Astrocyte (in vitro differentiated cells and primary cell): ENCODE results near the gene ASMTL.

Source experiments
- EZH2 ChIP-seq: IDR thresholded peaks from 2 replicates; pipeline ENCODE4 v1.6.1; 2012; ENCODE audit warnings: mild to moderate bottlenecking, low read length, inconsistent platforms; ENCODE audit not compliant: insufficient read depth
- TF ChIP-seq, protein P1 (sequence below): IDR thresholded peaks from 2 replicates; pipeline ENCODE4 v1.5.1; 2011; ENCODE audit warnings: low read depth, mild to moderate bottlenecking, inconsistent platforms, low read length, moderate library complexity; ENCODE audit not compliant: insufficient read depth

DNA sequence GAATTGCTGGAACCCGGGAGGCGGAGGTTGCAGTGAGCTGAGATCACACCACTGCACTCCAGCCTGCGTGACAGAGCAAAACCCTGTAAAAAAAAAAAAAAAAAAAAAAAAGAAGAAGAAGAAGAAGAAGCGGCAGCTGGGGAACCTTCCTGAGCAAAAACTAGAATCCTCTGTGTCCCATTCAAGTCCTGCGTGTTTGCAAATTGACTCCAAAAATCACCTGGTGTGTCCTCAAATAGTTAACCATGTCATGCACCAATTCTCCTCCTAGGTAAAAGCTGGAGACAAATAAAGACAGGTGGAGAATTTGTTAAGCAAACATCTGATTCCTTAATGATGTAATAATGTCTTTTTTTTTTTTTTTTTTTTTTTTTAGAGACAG lies 31.9 kb upstream of the ASMTL start:
- no peak for TF ChIP-seq EZH2
- TF ChIP-seq, protein P1, sequence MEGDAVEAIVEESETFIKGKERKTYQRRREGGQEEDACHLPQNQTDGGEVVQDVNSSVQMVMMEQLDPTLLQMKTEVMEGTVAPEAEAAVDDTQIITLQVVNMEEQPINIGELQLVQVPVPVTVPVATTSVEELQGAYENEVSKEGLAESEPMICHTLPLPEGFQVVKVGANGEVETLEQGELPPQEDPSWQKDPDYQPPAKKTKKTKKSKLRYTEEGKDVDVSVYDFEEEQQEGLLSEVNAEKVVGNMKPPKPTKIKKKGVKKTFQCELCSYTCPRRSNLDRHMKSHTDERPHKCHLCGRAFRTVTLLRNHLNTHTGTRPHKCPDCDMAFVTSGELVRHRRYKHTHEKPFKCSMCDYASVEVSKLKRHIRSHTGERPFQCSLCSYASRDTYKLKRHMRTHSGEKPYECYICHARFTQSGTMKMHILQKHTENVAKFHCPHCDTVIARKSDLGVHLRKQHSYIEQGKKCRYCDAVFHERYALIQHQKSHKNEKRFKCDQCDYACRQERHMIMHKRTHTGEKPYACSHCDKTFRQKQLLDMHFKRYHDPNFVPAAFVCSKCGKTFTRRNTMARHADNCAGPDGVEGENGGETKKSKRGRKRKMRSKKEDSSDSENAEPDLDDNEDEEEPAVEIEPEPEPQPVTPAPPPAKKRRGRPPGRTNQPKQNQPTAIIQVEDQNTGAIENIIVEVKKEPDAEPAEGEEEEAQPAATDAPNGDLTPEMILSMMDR, result no peak
